HEK293 (cell line): ENCODE measurements around the gene CENPM.

ENCODE experiments used
- CTCF ChIA-PET: fragments of 350-600 bp; formaldehyde crosslinking; extraction: SDS; loops from one replicate; lab custom pipeline; 2021; ENCODE audit warnings: antibody characterized with exemption; lab: Yijun Ruan, JAX
- POLR2A ChIA-PET: fragments of 300-600 bp; formaldehyde crosslinking; extraction: SDS; loops from one replicate; lab custom pipeline; 2020; ENCODE audit warnings: antibody characterized with exemption, inconsistent platforms; lab: Yijun Ruan, JAX
- H3K27ac ChIP-seq: fragments of 200-500 bp; sonication (Bioruptor generic); 2 replicates; pipeline ENCODE4 v1.5.1; 2014; ENCODE audit warnings: low read depth, low read length, control low read depth, inconsistent platforms; ENCODE audit errors: extremely low read depth
- H3K36me3 ChIP-seq, 2 experiments: fragments of 200-500 bp in 1 of 2; sonication (Bioruptor generic) in 1 of 2; 1 replicate in 1 of 2; 2 replicates in 1 of 2; pipeline ENCODE4 v1.5.1; 2014 to 2017; ENCODE audit warnings: inconsistent platforms in 2 of 2, low read length in 2 of 2; ENCODE audit not compliant: control insufficient read depth in 2 of 2, insufficient read depth in 1 of 2
- H3K4me1 ChIP-seq: fragments of 200-500 bp; sonication (Bioruptor generic); 2 replicates; pipeline ENCODE4 v1.5.1; 2014; ENCODE audit warnings: mild to moderate bottlenecking, low read length, inconsistent platforms; ENCODE audit not compliant: control insufficient read depth, insufficient read depth
- H3K4me3 ChIP-seq: 2 replicates; pipeline ENCODE4 v1.5.1; 2011; ENCODE audit warnings: low read depth, mild to moderate bottlenecking, control low read depth, low read length, moderate library complexity
- H3K9me3 ChIP-seq: fragments of 200-500 bp; sonication (Bioruptor generic); 2 replicates; pipeline ENCODE4 v1.5.1; 2014; ENCODE audit warnings: low read depth, low read length, inconsistent platforms; ENCODE audit not compliant: control insufficient read depth, insufficient read depth
- IKZF3 ChIP-seq: fragments of 450-650 bp; IDR thresholded peaks from 2 replicates; pipeline ENCODE4 v1.5.0; 2018; ENCODE audit warnings: missing biosample characterization, mild to moderate bottlenecking, missing genetic modification characterization, moderate library complexity
- KLF10 ChIP-seq: fragments of 450-650 bp; IDR thresholded peaks from 2 replicates; pipeline ENCODE4 v1.5.1; 2018; ENCODE audit warnings: missing biosample characterization, mild to moderate bottlenecking, missing genetic modification characterization
- KLF16 ChIP-seq: fragments of 450-650 bp; formaldehyde crosslinking; IDR thresholded peaks from 2 replicates; pipeline ENCODE4 v1.5.1; 2017; ENCODE audit warnings: missing biosample characterization, missing genetic modification characterization
- KLF8 ChIP-seq: fragments of 450-650 bp; formaldehyde crosslinking; IDR thresholded peaks from 2 replicates; pipeline ENCODE4 v1.5.1; 2016; ENCODE audit warnings: missing biosample characterization, missing genetic modification characterization
- REPIN1 ChIP-seq: fragments of 450-650 bp; formaldehyde crosslinking; IDR thresholded peaks from 2 replicates; pipeline ENCODE4 v1.5.1; 2017; ENCODE audit warnings: missing biosample characterization, missing genetic modification characterization, low read depth
- SP7 ChIP-seq: fragments of 450-650 bp; formaldehyde crosslinking; IDR thresholded peaks from 2 replicates; pipeline ENCODE4 v1.5.1; 2016; ENCODE audit warnings: missing biosample characterization, missing genetic modification characterization
- TCF7L2 ChIP-seq: IDR thresholded peaks from 2 replicates; pipeline ENCODE4 v1.6.1; 2011; ENCODE audit warnings: low read depth, mild to moderate bottlenecking, inconsistent platforms, low read length, moderate library complexity, borderline replicate concordance
- ZNF114 ChIP-seq: fragments of 450-650 bp; formaldehyde crosslinking; IDR thresholded peaks from 2 replicates; pipeline ENCODE4 v1.5.0; 2017; ENCODE audit warnings: missing biosample characterization, missing genetic modification characterization
- ZNF132 ChIP-seq: fragments of 450-650 bp; formaldehyde crosslinking; IDR thresholded peaks from 2 replicates; pipeline ENCODE4 v1.5.1; 2017; ENCODE audit warnings: missing biosample characterization, missing genetic modification characterization, borderline replicate concordance
- ZNF211 ChIP-seq: fragments of 450-650 bp; formaldehyde crosslinking; IDR thresholded peaks from 2 replicates; pipeline ENCODE4 v1.5.1; 2016; ENCODE audit warnings: low read depth, missing biosample characterization, missing genetic modification characterization
- ZNF266 ChIP-seq: fragments of 450-650 bp; formaldehyde crosslinking; IDR thresholded peaks from 2 replicates; pipeline ENCODE4 v1.5.1; 2016; ENCODE audit warnings: missing biosample characterization, missing genetic modification characterization, low read depth
- ZNF561 ChIP-seq: fragments of 450-650 bp; IDR thresholded peaks from 2 replicates; pipeline ENCODE4 v1.5.1; 2018; ENCODE audit warnings: missing biosample characterization, missing genetic modification characterization, borderline replicate concordance
- ZNF654 ChIP-seq: fragments of 450-650 bp; formaldehyde crosslinking; IDR thresholded peaks from 2 replicates; pipeline ENCODE4 v1.5.1; 2016; ENCODE audit warnings: low read depth, missing biosample characterization, missing genetic modification characterization
- ZNF768 ChIP-seq: fragments of 450-650 bp; formaldehyde crosslinking; IDR thresholded peaks from 2 replicates; pipeline ENCODE4 v1.5.1; 2018; ENCODE audit warnings: missing biosample characterization, mild to moderate bottlenecking, missing genetic modification characterization
- ZNF776 ChIP-seq: fragments of 450-650 bp; formaldehyde crosslinking; IDR thresholded peaks from 2 replicates; pipeline ENCODE4 v1.5.0; 2017; ENCODE audit warnings: missing biosample characterization, missing genetic modification characterization, borderline replicate concordance
- ZNF837 ChIP-seq: fragments of 450-650 bp; formaldehyde crosslinking; IDR thresholded peaks from 2 replicates; pipeline ENCODE4 v1.5.1; 2016; ENCODE audit warnings: missing biosample characterization, missing genetic modification characterization
- TF ChIP-seq, protein P1 (sequence below): fragments of 450-650 bp; formaldehyde crosslinking; IDR thresholded peaks from 2 replicates; pipeline ENCODE4 v1.5.1; 2016; ENCODE audit warnings: missing biosample characterization, missing genetic modification characterization
- TF ChIP-seq, protein P2 (sequence below): fragments of 450-650 bp; formaldehyde crosslinking; conservative IDR thresholded peaks from 2 replicates; pipeline ENCODE4 v1.5.1; 2016; ENCODE audit warnings: low read depth, missing biosample characterization, missing genetic modification characterization
- TF ChIP-seq, protein P3 (sequence below): fragments of 450-650 bp; IDR thresholded peaks from 2 replicates; pipeline ENCODE4 v1.5.1; 2018; ENCODE audit warnings: missing biosample characterization, missing genetic modification characterization
- TF ChIP-seq, protein P4 (sequence below): sonication (generic); formaldehyde crosslinking; IDR thresholded peaks from 2 replicates; pipeline ENCODE4 v1.8.1; 2022; ENCODE audit warnings: mild to moderate bottlenecking, moderate library complexity, missing genetic modification reagents

Gene CENPM

DNA sequence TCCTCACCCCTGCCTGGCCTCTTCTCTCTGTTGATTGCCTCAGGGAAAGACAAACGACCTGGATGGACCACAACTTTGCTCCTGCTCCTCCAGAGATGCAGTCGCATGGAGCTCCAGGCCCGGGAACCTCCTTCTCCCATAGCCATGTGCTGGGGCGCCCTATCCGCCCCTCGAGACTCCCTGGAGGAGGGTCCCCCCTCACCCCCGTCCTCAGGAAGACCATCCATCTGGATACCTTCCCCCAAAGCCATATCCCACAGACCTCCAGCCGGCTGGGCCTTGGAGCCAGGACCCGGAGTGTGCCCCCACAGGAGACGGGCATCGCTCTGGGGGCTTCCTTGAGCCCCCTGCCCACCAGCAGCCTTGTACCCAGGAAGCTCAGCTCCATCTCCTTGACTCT is 24.5 kb upstream of the CENPM start (continued):
- TF ChIP-seq ZNF561: no peak

DNA sequence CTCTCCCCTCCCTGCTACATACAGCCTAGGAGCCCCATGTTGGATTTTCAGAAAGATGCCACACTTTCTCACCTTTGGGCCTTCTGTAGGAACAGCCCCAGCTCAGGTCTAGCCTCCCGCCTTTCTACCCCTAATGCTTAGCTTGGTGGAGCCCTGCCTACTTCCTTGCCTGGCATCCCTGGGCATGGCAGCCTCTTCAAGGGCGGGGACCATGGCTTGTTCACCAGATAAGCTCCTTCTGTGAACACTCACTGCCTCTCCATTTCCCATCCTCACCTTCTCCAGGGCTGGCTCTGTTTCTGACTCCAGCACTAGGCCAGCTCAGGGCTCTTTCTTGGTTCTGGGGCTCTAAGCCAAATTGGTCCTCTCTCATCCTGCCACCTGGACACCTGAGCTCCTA is 23.6 kb upstream of the CENPM start:
- H3K4me1 ChIP-seq: peaks cover 11% of the 10 kb centered on the region
- CTCF ChIA-PET: interaction anchor here (0.6 to 1.2 kb wide), 2 partner anchors 14 to 273 kb away, joined by 3 to 4 read pairs; no protein-coding TSS in a partner anchor
- no peak overlapping the region for H3K4me3 ChIP-seq
- no peaks in the 10 kb centered on the region for H3K9me3 ChIP-seq
- no peaks in the 10 kb centered on the region for H3K36me3 ChIP-seq
- TF ChIP-seq ZNF211 (tag by site-specific recombination) (no peak), ZNF654 (tag by site-specific recombination) (no peak), ZNF768 (no peak), ZNF776 (tag by site-specific recombination) (no peak), ZNF837 (tag by site-specific recombination) (no peak), KLF10 (tag by site-specific recombination) (no peak), TCF7L2 (no peak), IKZF3 (tag by site-specific recombination) (no peak), ZNF266 (no peak), ZNF114 (tag by site-specific recombination) (no peak), KLF8 (tag by site-specific recombination) (no peak), KLF16 (tag by site-specific recombination) (no peak), REPIN1 (no peak), ZNF132 (tag by site-specific recombination) (no peak), SP7 (tag by site-specific recombination) (no peak)
- TF ChIP-seq, protein P1, sequence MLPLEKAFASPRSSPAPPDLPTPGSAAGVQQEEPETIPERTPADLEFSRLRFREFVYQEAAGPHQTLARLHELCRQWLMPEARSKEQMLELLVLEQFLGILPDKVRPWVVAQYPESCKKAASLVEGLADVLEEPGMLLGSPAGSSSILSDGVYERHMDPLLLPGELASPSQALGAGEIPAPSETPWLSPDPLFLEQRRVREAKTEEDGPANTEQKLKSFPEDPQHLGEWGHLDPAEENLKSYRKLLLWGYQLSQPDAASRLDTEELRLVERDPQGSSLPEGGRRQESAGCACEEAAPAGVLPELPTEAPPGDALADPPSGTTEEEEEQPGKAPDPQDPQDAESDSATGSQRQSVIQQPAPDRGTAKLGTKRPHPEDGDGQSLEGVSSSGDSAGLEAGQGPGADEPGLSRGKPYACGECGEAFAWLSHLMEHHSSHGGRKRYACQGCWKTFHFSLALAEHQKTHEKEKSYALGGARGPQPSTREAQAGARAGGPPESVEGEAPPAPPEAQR: no peak
- TF ChIP-seq, protein P2, sequence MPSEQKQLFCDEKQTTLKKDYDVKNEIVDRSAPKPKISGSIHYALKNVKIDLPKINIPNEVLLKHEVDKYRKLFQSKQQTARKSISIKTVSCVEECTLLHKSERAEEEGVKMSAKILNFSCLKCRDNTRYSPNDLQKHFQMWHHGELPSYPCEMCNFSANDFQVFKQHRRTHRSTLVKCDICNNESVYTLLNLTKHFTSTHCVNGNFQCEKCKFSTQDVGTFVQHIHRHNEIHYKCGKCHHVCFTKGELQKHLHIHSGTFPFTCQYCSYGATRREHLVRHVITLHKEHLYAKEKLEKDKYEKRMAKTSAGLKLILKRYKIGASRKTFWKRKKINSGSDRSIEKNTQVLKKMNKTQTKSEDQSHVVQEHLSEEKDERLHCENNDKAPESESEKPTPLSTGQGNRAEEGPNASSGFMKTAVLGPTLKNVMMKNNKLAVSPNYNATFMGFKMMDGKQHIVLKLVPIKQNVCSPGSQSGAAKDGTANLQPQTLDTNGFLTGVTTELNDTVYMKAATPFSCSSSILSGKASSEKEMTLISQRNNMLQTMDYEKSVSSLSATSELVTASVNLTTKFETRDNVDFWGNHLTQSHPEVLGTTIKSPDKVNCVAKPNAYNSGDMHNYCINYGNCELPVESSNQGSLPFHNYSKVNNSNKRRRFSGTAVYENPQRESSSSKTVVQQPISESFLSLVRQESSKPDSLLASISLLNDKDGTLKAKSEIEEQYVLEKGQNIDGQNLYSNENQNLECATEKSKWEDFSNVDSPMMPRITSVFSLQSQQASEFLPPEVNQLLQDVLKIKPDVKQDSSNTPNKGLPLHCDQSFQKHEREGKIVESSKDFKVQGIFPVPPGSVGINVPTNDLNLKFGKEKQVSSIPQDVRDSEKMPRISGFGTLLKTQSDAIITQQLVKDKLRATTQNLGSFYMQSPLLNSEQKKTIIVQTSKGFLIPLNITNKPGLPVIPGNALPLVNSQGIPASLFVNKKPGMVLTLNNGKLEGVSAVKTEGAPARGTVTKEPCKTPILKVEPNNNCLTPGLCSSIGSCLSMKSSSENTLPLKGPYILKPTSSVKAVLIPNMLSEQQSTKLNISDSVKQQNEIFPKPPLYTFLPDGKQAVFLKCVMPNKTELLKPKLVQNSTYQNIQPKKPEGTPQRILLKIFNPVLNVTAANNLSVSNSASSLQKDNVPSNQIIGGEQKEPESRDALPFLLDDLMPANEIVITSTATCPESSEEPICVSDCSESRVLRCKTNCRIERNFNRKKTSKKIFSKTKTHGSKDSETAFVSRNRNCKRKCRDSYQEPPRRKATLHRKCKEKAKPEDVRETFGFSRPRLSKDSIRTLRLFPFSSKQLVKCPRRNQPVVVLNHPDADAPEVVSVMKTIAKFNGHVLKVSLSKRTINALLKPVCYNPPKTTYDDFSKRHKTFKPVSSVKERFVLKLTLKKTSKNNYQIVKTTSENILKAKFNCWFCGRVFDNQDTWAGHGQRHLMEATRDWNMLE (tag by site-specific recombination): no peak
- TF ChIP-seq, protein P3, sequence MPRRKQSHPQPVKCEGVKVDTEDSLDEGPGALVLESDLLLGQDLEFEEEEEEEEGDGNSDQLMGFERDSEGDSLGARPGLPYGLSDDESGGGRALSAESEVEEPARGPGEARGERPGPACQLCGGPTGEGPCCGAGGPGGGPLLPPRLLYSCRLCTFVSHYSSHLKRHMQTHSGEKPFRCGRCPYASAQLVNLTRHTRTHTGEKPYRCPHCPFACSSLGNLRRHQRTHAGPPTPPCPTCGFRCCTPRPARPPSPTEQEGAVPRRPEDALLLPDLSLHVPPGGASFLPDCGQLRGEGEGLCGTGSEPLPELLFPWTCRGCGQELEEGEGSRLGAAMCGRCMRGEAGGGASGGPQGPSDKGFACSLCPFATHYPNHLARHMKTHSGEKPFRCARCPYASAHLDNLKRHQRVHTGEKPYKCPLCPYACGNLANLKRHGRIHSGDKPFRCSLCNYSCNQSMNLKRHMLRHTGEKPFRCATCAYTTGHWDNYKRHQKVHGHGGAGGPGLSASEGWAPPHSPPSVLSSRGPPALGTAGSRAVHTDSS (tag by site-specific recombination): no peak
- TF ChIP-seq, protein P4, sequence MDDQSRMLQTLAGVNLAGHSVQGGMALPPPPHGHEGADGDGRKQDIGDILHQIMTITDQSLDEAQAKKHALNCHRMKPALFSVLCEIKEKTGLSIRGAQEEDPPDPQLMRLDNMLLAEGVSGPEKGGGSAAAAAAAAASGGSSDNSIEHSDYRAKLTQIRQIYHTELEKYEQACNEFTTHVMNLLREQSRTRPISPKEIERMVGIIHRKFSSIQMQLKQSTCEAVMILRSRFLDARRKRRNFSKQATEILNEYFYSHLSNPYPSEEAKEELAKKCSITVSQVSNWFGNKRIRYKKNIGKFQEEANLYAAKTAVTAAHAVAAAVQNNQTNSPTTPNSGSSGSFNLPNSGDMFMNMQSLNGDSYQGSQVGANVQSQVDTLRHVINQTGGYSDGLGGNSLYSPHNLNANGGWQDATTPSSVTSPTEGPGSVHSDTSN (CRISPR knock-in tag): no peak
- POLR2A ChIA-PET: interaction anchor here (3.2 kb wide), 1 partner anchor 120 kb away, joined by 11 read pairs; the partner anchor contains the start of gene NDUFA6
- no peak overlapping the region for H3K27ac ChIP-seq
